HepG2 (cell line): Measurements from ENCODE around the gene NDST1. TPM values are rescaled to one million over a fixed set of nuclear protein-coding genes. Genes with fewer than 3 reads are reported as not detected.

ENCODE experiments used
- ATAC-seq: fragments of 200-7000 bp; cut with Tn5 transposase; 3 replicates; pipeline ENCODE4 v1.9.1; 2020; ENCODE audit warnings: mild to moderate bottlenecking, moderate library complexity
- BruUV-seq: library from RNA; stranded (reverse); fragments of 400-500 nt; replicated peaks from 2 replicates; lab custom pipeline; 2021; lab: Mats Ljungman, UMichigan
- CTCF ChIA-PET: fragments of 300-600 bp; formaldehyde crosslinking; extraction: SDS; loops from one replicate; lab custom pipeline; 2021; ENCODE audit warnings: low total read pairs, inconsistent platforms, low intra/inter-chr PET ratio; lab: Yijun Ruan, JAX
- POLR2A ChIA-PET: fragments of 350-600 bp; sonication (Branson Sonifier 250); formaldehyde crosslinking; loops from one replicate; lab custom pipeline; 2020; ENCODE audit warnings: antibody characterized with exemption, inconsistent platforms; lab: Yijun Ruan, JAX
- DNase-seq: peaks from one replicate; pipeline ENCODE4 v3.0.0-alpha.2; 2015; ENCODE audit warnings: low spot score
- FAIRE-seq: peaks from 3 replicates; lab custom pipeline; 2011; peaks lifted over from hg19 to GRCh38; lab: Jason Lieb, UNC
- H2AFZ ChIP-seq: one replicate; pipeline ENCODE4 v1.6.1; 2011; ENCODE audit warnings: low read length, inconsistent platforms
- H3K27ac ChIP-seq: fragments of 300-600 bp; 3 replicates; pipeline ENCODE4 v1.8.0; 2011; ENCODE audit warnings: mixed run types, mild to moderate bottlenecking, mixed read lengths, low read length, inconsistent platforms; ENCODE audit not compliant: insufficient read depth; ENCODE audit errors: extremely low read length
- H3K27me3 ChIP-seq, 2 experiments: fragments of 200-600 bp in 1 of 2; 2 replicates in 1 of 2; 3 replicates in 1 of 2; pipeline versions ENCODE4 v1.6.0 to v1.8.0; 2011; ENCODE audit warnings: low read length in 2 of 2, mild to moderate bottlenecking in 2 of 2, moderate library complexity in 2 of 2, inconsistent platforms in 1 of 2; ENCODE audit not compliant: insufficient read depth in 2 of 2, control insufficient read depth in 1 of 2
- H3K36me3 ChIP-seq, 2 experiments: fragments of 200-600 bp in 1 of 2; replicated peaks in 1 of 2; 2 replicates in 1 of 2; 3 replicates in 1 of 2; pipeline versions ENCODE4 v1.5.1 to v1.8.0; 2011; ENCODE audit warnings: low read length in 2 of 2, inconsistent platforms in 1 of 2; ENCODE audit not compliant: insufficient read depth in 2 of 2, control insufficient read depth in 1 of 2
- H3K4me1 ChIP-seq: 2 replicates; pipeline ENCODE4 v1.5.1; 2012; ENCODE audit warnings: low read length, inconsistent platforms; ENCODE audit not compliant: insufficient read depth
- H3K4me2 ChIP-seq: 2 replicates; pipeline ENCODE4 v1.6.0; 2011; ENCODE audit warnings: low read depth, low read length, inconsistent platforms
- H3K4me3 ChIP-seq, 3 experiments: fragments of 200-600 bp in 1 of 3; sonication (generic), shearing (Covaris generic) in 1 of 3; replicated peaks in 1 of 3; 2 replicates each; pipeline ENCODE4 v1.5.1; 2011 to 2016; ENCODE audit warnings: low read length in 3 of 3, inconsistent platforms in 2 of 3, low read depth in 2 of 3, mild to moderate bottlenecking in 2 of 3, control low read depth in 1 of 3, mixed read lengths in 1 of 3; ENCODE audit not compliant: insufficient read depth in 1 of 3
- H3K79me2 ChIP-seq: one replicate; pipeline ENCODE4 v1.6.1; 2011; ENCODE audit warnings: low read length, inconsistent platforms; ENCODE audit not compliant: insufficient read depth
- H3K9ac ChIP-seq: 2 replicates; pipeline ENCODE4 v1.6.0; 2011; ENCODE audit warnings: mild to moderate bottlenecking, low read depth, low read length, inconsistent platforms; ENCODE audit not compliant: insufficient read depth
- H3K9me3 ChIP-seq: 2 replicates; pipeline ENCODE4 v1.5.1; 2012; ENCODE audit warnings: mild to moderate bottlenecking, low read length
- H4K20me1 ChIP-seq: 2 replicates; pipeline ENCODE4 v1.6.0; 2011; ENCODE audit warnings: inconsistent platforms, mild to moderate bottlenecking, low read length, moderate library complexity; ENCODE audit not compliant: insufficient read depth
- ATF7 ChIP-seq, 2 experiments: fragments of 450-650 bp in 1 of 2; sonication (generic) in 1 of 2; formaldehyde crosslinking in 1 of 2; IDR thresholded peaks; 2 replicates each; pipeline versions ENCODE4 v1.4.0 to v1.6.1; 2016 to 2020; ENCODE audit warnings: antibody characterized with exemption in 1 of 2, mild to moderate bottlenecking in 1 of 2, missing genetic modification reagents in 1 of 2
- BRCA1 ChIP-seq: sonication (generic); formaldehyde crosslinking; IDR thresholded peaks from 2 replicates; pipeline ENCODE4 v1.4.0; 2020; ENCODE audit warnings: missing genetic modification reagents
- CC2D1A ChIP-seq: sonication (generic); formaldehyde crosslinking; IDR thresholded peaks from 2 replicates; pipeline ENCODE4 v1.8.1; 2023; ENCODE audit warnings: mild to moderate bottlenecking, missing genetic modification reagents
- CEBPG ChIP-seq: IDR thresholded peaks from 2 replicates; pipeline ENCODE4 v1.6.1; 2016
- CHD4 ChIP-seq: fragments of 200-600 bp; sonication (generic); IDR thresholded peaks from 2 replicates; pipeline ENCODE4 v1.7.0; 2017; ENCODE audit warnings: mild to moderate bottlenecking, low read length, borderline replicate concordance
- FOXM1 ChIP-seq: sonication (generic); formaldehyde crosslinking; IDR thresholded peaks from 2 replicates; pipeline ENCODE4 v1.5.0; 2020; ENCODE audit warnings: missing genetic modification reagents
- HIC2 ChIP-seq: sonication (generic); formaldehyde crosslinking; IDR thresholded peaks from 2 replicates; pipeline ENCODE4 v1.9.0; 2022; ENCODE audit warnings: low read depth, missing genetic modification reagents
- JUND ChIP-seq: sonication (generic); formaldehyde crosslinking; IDR thresholded peaks from 2 replicates; pipeline ENCODE4 v1.8.0; 2022; ENCODE audit warnings: mild to moderate bottlenecking, missing genetic modification reagents
- MYPOP ChIP-seq: sonication (generic); formaldehyde crosslinking; IDR thresholded peaks from 2 replicates; pipeline ENCODE4 v1.8.1; 2023; ENCODE audit warnings: mild to moderate bottlenecking, moderate library complexity, missing genetic modification reagents
- NCOA5 ChIP-seq: sonication (generic); formaldehyde crosslinking; IDR thresholded peaks from 2 replicates; pipeline ENCODE4 v1.4.0; 2020; ENCODE audit warnings: missing genetic modification reagents
- NFE2L2 ChIP-seq: fragments of 150-350 bp; IDR thresholded peaks from 2 replicates; pipeline ENCODE4 v1.6.1; 2014; ENCODE audit warnings: low read length
- ZBTB26 ChIP-seq: IDR thresholded peaks from 2 replicates; pipeline ENCODE4 v1.6.1; 2016; ENCODE audit warnings: missing compliant biosample characterization, missing genetic modification reagents, borderline replicate concordance
- ZFAT ChIP-seq: sonication (generic); formaldehyde crosslinking; conservative IDR thresholded peaks from 2 replicates; pipeline ENCODE4 v1.8.1; 2023; ENCODE audit warnings: missing genetic modification reagents, inconsistent platforms
- ZMYM3 ChIP-seq: sonication (generic); formaldehyde crosslinking; IDR thresholded peaks from 2 replicates; pipeline ENCODE4 v1.5.1; 2020; ENCODE audit warnings: mild to moderate bottlenecking, missing genetic modification reagents
- ZNF607 ChIP-seq: sonication (generic); formaldehyde crosslinking; IDR thresholded peaks from 2 replicates; pipeline ENCODE4 v1.5.1; 2020; ENCODE audit warnings: missing genetic modification reagents, mild to moderate bottlenecking, borderline replicate concordance
- WGBS: methylation state at CpG from one replicate; pipeline ENCODE4 v1.1.6; 2017; ENCODE audit warnings: low lambda C conversion rate; 5-methylcytosine and 5-hydroxymethylcytosine counted together
- in situ Hi-C: cut with HindIII; loops from 2 replicates; pipeline ENCODE4 v1.10.0; 2017; ENCODE audit warnings: low pct_unique_long_range_greater_than_20kb; ENCODE audit not compliant: extremely low pct_ligation_motif_present
- intact Hi-C: fragments of 100-400 bp; cut with micrococcal nuclease; formaldehyde crosslinking; loops from one replicate; pipeline ENCODE4 v1.10.0; 2022; ENCODE audit not compliant: unreplicated experiment
- polyA plus RNA-seq, 8 experiments: library from polyadenylated mRNA; depleted of rRNA in 3 of 8; stranded (reverse) in 7 of 8; unstranded in 1 of 8; fragments of >200 nt; fragmentation: Illumina TruSeq in 4 of 8; extraction: Trizol in 4 of 8; gene quantifications; 2 replicates each; pipeline versions ENCODE4 v1.2.1 to v1.2.3, GENCODE V29; 2011 to 2016; ENCODE audit warnings: low read depth in 4 of 8, missing spikeins in 1 of 8, mixed read lengths in 1 of 8; ENCODE audit not compliant: insufficient read depth in 1 of 8
- total RNA-seq, 5 experiments: library from RNA; depleted of rRNA; stranded (reverse); fragments of >200 nt; fragmentation: Illumina TruSeq; extraction: Trizol; gene quantifications; 2 replicates each; pipeline ENCODE4 v1.2.3, GENCODE V29; 2016; ENCODE audit warnings: low read depth in 1 of 5

The NDST1 gene
- total and polyA plus RNA-seq, 2 of the 13 experiments (the other 11 are each of a cell fraction or from before 2014, with no cell fraction given) = 23.8 to 26.2 TPM

- WGBS = 24% methylated on average over 1 of the region's 1 CpG
- in situ Hi-C loops = no loop called here
- ATAC-seq (no peak), FAIRE-seq (no peak), DNase-seq (no peak)
- no peaks in the 10 kb centered on the region for H4K20me1 ChIP-seq
- H3K4me1 ChIP-seq = peaks cover 28% of the 10 kb centered on the region
- ChIA-PET POLR2A (no interaction called here), CTCF (no interaction called here)
- H3K9me3 ChIP-seq = no peaks in the 10 kb centered on the region
- H2AFZ ChIP-seq = no peak overlapping the region
- BruUV-seq = no TSS peak
- H3K27ac ChIP-seq = no peak overlapping the region
- no peaks in the 10 kb centered on the region for H3K27me3 ChIP-seq
- no peak overlapping the region for H3K9ac ChIP-seq
- H3K36me3 ChIP-seq = no peaks in the 10 kb centered on the region
- no peak overlapping the region for H3K4me2 ChIP-seq
- intact Hi-C loops = no loop called here
- no peaks in the 10 kb centered on the region for H3K79me2 ChIP-seq
- TF ChIP-seq ATF7 (IDR thresholded peaks at IDR 0.05) (0 out of 2 replicates have a peak, but pooled peaks have one; percentile 25), ATF7 (CRISPR knock-in tag; IDR thresholded peaks at IDR 0.05) (no peak), CC2D1A (CRISPR knock-in tag) (no peak), ZBTB26 (CRISPR knock-in tag) (no peak), NCOA5 (CRISPR knock-in tag) (no peak)
- H3K4me3 ChIP-seq = no peak overlapping the region
Observed at GRCh38 chr5:150565868-150566267, 57.9 kb downstream of the NDST1 start.

- Histone ChIP-seq H3K4me2 (no peak overlapping the region), H3K9me3 (no peaks in the 10 kb centered on the region), H3K36me3 (no peaks in the 10 kb centered on the region), H3K9ac (no peak overlapping the region), H2AFZ (no peak overlapping the region), H3K4me1 (peaks cover 18% of the 10 kb centered on the region), H4K20me1 (no peaks in the 10 kb centered on the region), H3K27me3 (no peaks in the 10 kb centered on the region), H3K27ac (no peak overlapping the region), H3K79me2 (no peaks in the 10 kb centered on the region), H3K4me3 (no peak overlapping the region)
- intact Hi-C loops = no loop called here
- BruUV-seq = no TSS peak
- ATAC-seq (no peak), DNase-seq (no peak), FAIRE-seq (no peak)
- POLR2A ChIA-PET = no interaction called here
- 40% methylated on average over 3 of the region's 3 CpGs for WGBS
- CTCF ChIA-PET = no interaction called here
- in situ Hi-C loops = no loop called here
- TF ChIP-seq JUND (CRISPR knock-in tag) (no peak), ZMYM3 (no peak), CEBPG (no peak), CHD4 (no peak), MYPOP (CRISPR knock-in tag) (no peak), ZNF607 (CRISPR knock-in tag) (no peak), FOXM1 (CRISPR knock-in tag) (no peak), ZFAT (CRISPR knock-in tag) (no peak), HIC2 (no peak), NFE2L2 (no peak), BRCA1 (CRISPR knock-in tag) (no peak)
Observed at GRCh38 chr5:150567031-150567717, 59.2 kb downstream of the NDST1 start.
